Hepatocyte (in vitro differentiated cells): ENCODE data around the gene SLC26A9. TPM values are rescaled to one million over a fixed set of nuclear protein-coding genes. Genes with fewer than 3 reads are reported as not detected.

Source experiments
- DNase-seq: peaks from one replicate; pipeline ENCODE4 v3.0.0-alpha.2; 2016; ENCODE audit warnings: low spot score
- H2AFZ ChIP-seq: fragments of 200-600 bp; sonication (generic); 2 replicates; pipeline ENCODE4 v1.6.0; 2016; ENCODE audit warnings: antibody characterized with exemption, mild to moderate bottlenecking
- H3K27ac ChIP-seq: fragments of 200-600 bp; sonication (generic); 2 replicates; pipeline ENCODE4 v1.5.1; 2016; ENCODE audit warnings: mild to moderate bottlenecking
- H3K27me3 ChIP-seq: fragments of 200-600 bp; sonication (generic); 2 replicates; pipeline ENCODE4 v1.6.1; 2016
- H3K36me3 ChIP-seq: fragments of 200-600 bp; sonication (generic); replicated peaks from 2 replicates; pipeline ENCODE4 v1.5.1; 2016; ENCODE audit warnings: low read depth; ENCODE audit not compliant: insufficient read depth
- H3K4me1 ChIP-seq: fragments of 200-600 bp; sonication (generic); 2 replicates; pipeline ENCODE4 v1.5.1; 2016; ENCODE audit warnings: mild to moderate bottlenecking, moderate library complexity; ENCODE audit not compliant: insufficient read depth
- H3K4me2 ChIP-seq: fragments of 200-600 bp; sonication (generic); 2 replicates; pipeline ENCODE4 v1.6.0; 2016
- H3K4me3 ChIP-seq: fragments of 200-600 bp; sonication (generic); 2 replicates; pipeline ENCODE4 v1.5.1; 2016; ENCODE audit warnings: mild to moderate bottlenecking
- H3K79me2 ChIP-seq: fragments of 200-600 bp; sonication (generic); 2 replicates; pipeline ENCODE4 v1.6.0; 2017; ENCODE audit warnings: mild to moderate bottlenecking
- H3K9me2 ChIP-seq: fragments of 200-600 bp; sonication (generic); replicated peaks from 2 replicates; pipeline ENCODE4 v1.6.0; 2017; ENCODE audit warnings: mild to moderate bottlenecking; ENCODE audit not compliant: insufficient read depth
- H3K9me3 ChIP-seq: fragments of 200-600 bp; sonication (generic); 2 replicates; pipeline ENCODE4 v1.5.1; 2016; ENCODE audit warnings: low read depth, mild to moderate bottlenecking
- H4K20me1 ChIP-seq: fragments of 200-600 bp; sonication (generic); 2 replicates; pipeline ENCODE4 v1.6.0; 2016; ENCODE audit warnings: mild to moderate bottlenecking; ENCODE audit not compliant: insufficient read depth, poor library complexity, severe bottlenecking
- CTCF ChIP-seq: fragments of 200-600 bp; sonication (generic); IDR thresholded peaks from 2 replicates; pipeline ENCODE4 v1.5.1; 2016; ENCODE audit warnings: antibody characterized with exemption, mild to moderate bottlenecking; ENCODE audit not compliant: poor library complexity
- EZH2 ChIP-seq: fragments of 200-600 bp; sonication (generic); IDR thresholded peaks from 2 replicates; pipeline ENCODE4 v1.6.1; 2016; ENCODE audit warnings: antibody characterized with exemption, mild to moderate bottlenecking, borderline replicate concordance
- EZH2phosphoT487 ChIP-seq: fragments of 200-600 bp; sonication (generic); IDR thresholded peaks from one replicate; pipeline ENCODE4 v1.6.1; 2018; ENCODE audit warnings: antibody characterized with exemption, mild to moderate bottlenecking, low read depth, moderate library complexity; ENCODE audit not compliant: unreplicated experiment, severe bottlenecking
- WGBS: methylation state at CpG from one replicate; pipeline ENCODE4 v1.1.6; 2016; ENCODE audit warnings: low lambda C conversion rate; ENCODE audit errors: missing lambda C conversion rate; 5-methylcytosine and 5-hydroxymethylcytosine counted together
- polyA plus RNA-seq: library from polyadenylated mRNA; unstranded; fragments of >200 nt; fragmentation: Nextera tagmentation; extraction: Ambion mirVana; gene quantifications from 2 replicates; pipeline ENCODE4 v1.2.1, GENCODE V29; 2016
- total RNA-seq: library from RNA; depleted of rRNA; stranded (reverse); fragments of >200 nt; gene quantifications from 2 replicates; pipeline ENCODE4 v1.2.3, GENCODE V29; 2014

SLC26A9 gene
- total and polyA plus RNA-seq, 2 experiments from 2014 or later = 0.13 to 0.63 TPM

GRCh38 chr1:205990226-205990625 lies 47.0 kb upstream of the SLC26A9 start:
- no peaks in the 10 kb centered on the region for H3K36me3 ChIP-seq
- H4K20me1 ChIP-seq = no peaks in the 10 kb centered on the region
- no peak overlapping the region for H3K27ac ChIP-seq
- H3K4me3 ChIP-seq = no peak overlapping the region
- H2AFZ ChIP-seq = no peak overlapping the region
- WGBS = 90% methylated on average over 2 of the region's 2 CpGs
- no peaks in the 10 kb centered on the region for H3K27me3 ChIP-seq
- no peaks in the 10 kb centered on the region for H3K9me2 ChIP-seq
- TF ChIP-seq CTCF (no peak), EZH2phosphoT487 (no peak), EZH2 (no peak)
- H3K9me3 ChIP-seq = no peaks in the 10 kb centered on the region
- no peak overlapping the region for H3K4me2 ChIP-seq
- DNase-seq = no peak
- H3K4me1 ChIP-seq = no peaks in the 10 kb centered on the region
- H3K79me2 ChIP-seq = no peaks in the 10 kb centered on the region

GRCh38 chr1:205989786-205990185 lies 46.5 kb upstream of the SLC26A9 start:
- no peak for DNase-seq
- TF ChIP-seq EZH2 (no peak), EZH2phosphoT487 (no peak), CTCF (no peak)
- Histone ChIP-seq H3K36me3 (no peaks in the 10 kb centered on the region), H3K4me1 (no peaks in the 10 kb centered on the region), H3K79me2 (no peaks in the 10 kb centered on the region), H2AFZ (no peak overlapping the region), H3K4me2 (no peak overlapping the region), H3K9me3 (no peaks in the 10 kb centered on the region), H3K9me2 (no peaks in the 10 kb centered on the region), H3K27me3 (no peaks in the 10 kb centered on the region), H3K4me3 (no peak overlapping the region), H3K27ac (no peak overlapping the region), H4K20me1 (no peaks in the 10 kb centered on the region)
- WGBS = 88% methylated on average over 5 of the region's 5 CpGs

- H3K9me3 ChIP-seq = no peaks in the 10 kb centered on the region
- no peak for TF ChIP-seq EZH2
- no peak for TF ChIP-seq CTCF
- no peak for TF ChIP-seq EZH2phosphoT487
- no peaks in the 10 kb centered on the region for H3K4me1 ChIP-seq
- WGBS = 89% methylated on average over 12 of the region's 12 CpGs
- no peak overlapping the region for H2AFZ ChIP-seq
- DNase-seq = no peak
- H3K36me3 ChIP-seq = no peaks in the 10 kb centered on the region
- no peak overlapping the region for H3K27ac ChIP-seq
- H3K4me2 ChIP-seq = no peak overlapping the region
- H3K27me3 ChIP-seq = no peaks in the 10 kb centered on the region
- H3K79me2 ChIP-seq = no peaks in the 10 kb centered on the region
- H3K4me3 ChIP-seq = no peak overlapping the region
- no peaks in the 10 kb centered on the region for H4K20me1 ChIP-seq
- H3K9me2 ChIP-seq = no peaks in the 10 kb centered on the region
Measured at GRCh38 chr1:205988585-205988995, 45.3 kb upstream of the SLC26A9 start.

- no peaks in the 10 kb centered on the region for H3K36me3 ChIP-seq
- H3K4me2 ChIP-seq = no peak overlapping the region
- no peaks in the 10 kb centered on the region for H3K27me3 ChIP-seq
- no peaks in the 10 kb centered on the region for H3K9me3 ChIP-seq
- no peak for DNase-seq
- no peak overlapping the region for H3K4me3 ChIP-seq
- TF ChIP-seq EZH2 = no peak
- TF ChIP-seq CTCF = no peak
- no peak for TF ChIP-seq EZH2phosphoT487
- no peaks in the 10 kb centered on the region for H3K9me2 ChIP-seq
- H3K4me1 ChIP-seq = no peaks in the 10 kb centered on the region
- H3K27ac ChIP-seq = no peak overlapping the region
- no peaks in the 10 kb centered on the region for H4K20me1 ChIP-seq
- WGBS = 29% methylated on average over 2 of the region's 2 CpGs
- no peaks in the 10 kb centered on the region for H3K79me2 ChIP-seq
- no peak overlapping the region for H2AFZ ChIP-seq
Measured at GRCh38 chr1:205986861-205987260, 43.6 kb upstream of the SLC26A9 start.
